NCI-H146 (cell line): Measurements from ENCODE around the gene BRWD1.
"Not testable (repeated sequence)": the region's sequence is repeated elsewhere in the genome, so short reads cannot be mapped to it uniquely, and the experiment has no call there.

Experiments used
- DNase-seq: peaks from one replicate; lab custom pipeline; 2025; lab: John Stamatoyannopoulos, UW

BRWD1 gene

GRCh38 chr21:39173716-39174680, 139.4 kb downstream of the BRWD1 start:
- DNase-seq: no peak

GRCh38 chr21:39169906-39170305, 143.5 kb downstream of the BRWD1 start:
- no peak for DNase-seq

- no peak for DNase-seq
Measured at GRCh38 chr21:39168800-39169199, 144.6 kb downstream of the BRWD1 start.

GRCh38 chr21:39164523-39164922, 148.9 kb downstream of the BRWD1 start:
- no peak for DNase-seq

- DNase-seq: no peak
Measured at GRCh38 chr21:39161064-39161463, 152.4 kb downstream of the BRWD1 start.

GRCh38 chr21:39159342-39160063, 153.9 kb downstream of the BRWD1 start:
- DNase-seq: no peak

- DNase-seq: not testable (repeated sequence)
Measured at GRCh38 chr21:39157241-39157640, 156.2 kb downstream of the BRWD1 start.

GRCh38 chr21:39156024-39156423, 157.4 kb downstream of the BRWD1 start:
- no peak for DNase-seq

GRCh38 chr21:39155578-39155977, 157.9 kb downstream of the BRWD1 start:
- no peak for DNase-seq

- DNase-seq: no peak
Measured at GRCh38 chr21:39153842-39154241, 159.6 kb downstream of the BRWD1 start.

- no peak for DNase-seq
Measured at GRCh38 chr21:39153373-39153772, 160.1 kb downstream of the BRWD1 start.

- no peak for DNase-seq
Measured at GRCh38 chr21:39152271-39152670, 161.2 kb downstream of the BRWD1 start.

GRCh38 chr21:39150877-39151276, 162.6 kb downstream of the BRWD1 start:
- DNase-seq: no peak

GRCh38 chr21:39150316-39150715, 163.1 kb downstream of the BRWD1 start:
- no peak for DNase-seq

GRCh38 chr21:39149882-39150281, 163.6 kb downstream of the BRWD1 start:
- DNase-seq: no peak

- no peak for DNase-seq
Measured at GRCh38 chr21:39148975-39149374, 164.5 kb downstream of the BRWD1 start.

GRCh38 chr21:39144191-39144590, 169.2 kb downstream of the BRWD1 start:
- DNase-seq: no peak

- DNase-seq: no peak
Measured at GRCh38 chr21:39142972-39143371, 170.5 kb downstream of the BRWD1 start.

- DNase-seq: no peak
Measured at GRCh38 chr21:39141502-39141901, 171.9 kb downstream of the BRWD1 start.

GRCh38 chr21:39137248-39138178, 175.9 kb downstream of the BRWD1 start:
- DNase-seq: no peak

GRCh38 chr21:39136711-39137110, 176.7 kb downstream of the BRWD1 start:
- DNase-seq: no peak

- peak; percentile 29 for DNase-seq
Measured at GRCh38 chr21:39136138-39136537, 177.3 kb downstream of the BRWD1 start.
